PC-9 (cell line): ENCODE results near the gene PHLDA3.

ENCODE experiments used
- EZH2 ChIP-seq: fragments of 200-600 bp; sonication (generic); IDR thresholded peaks from 2 replicates; pipeline ENCODE4 v1.8.0; 2017; ENCODE audit warnings: antibody characterized with exemption, low read depth
- TF ChIP-seq, protein P1 (sequence below): fragments of 200-600 bp; sonication (generic); conservative IDR thresholded peaks from 2 replicates; pipeline ENCODE4 v1.6.1; 2017; ENCODE audit warnings: mixed run types, antibody characterized with exemption, mild to moderate bottlenecking, moderate library complexity

DNA sequence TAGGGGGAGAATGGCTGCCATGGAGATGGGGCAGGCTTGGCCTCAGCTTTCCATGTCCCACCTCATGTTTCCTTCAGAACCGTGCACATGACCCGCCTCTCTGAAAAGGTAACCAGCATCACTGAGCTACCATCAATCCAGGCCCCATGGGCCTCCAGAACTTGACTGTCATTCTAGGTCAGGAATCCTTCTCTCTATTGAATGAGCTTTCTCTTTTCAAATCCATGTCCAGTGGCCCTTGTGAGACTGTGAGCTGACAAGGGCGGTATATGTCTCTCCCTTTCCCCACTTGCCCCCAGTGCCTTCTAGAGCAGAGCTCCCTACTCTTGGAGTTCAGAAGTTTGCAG is 33.5 kb upstream of the PHLDA3 start:
- TF ChIP-seq, protein P1, sequence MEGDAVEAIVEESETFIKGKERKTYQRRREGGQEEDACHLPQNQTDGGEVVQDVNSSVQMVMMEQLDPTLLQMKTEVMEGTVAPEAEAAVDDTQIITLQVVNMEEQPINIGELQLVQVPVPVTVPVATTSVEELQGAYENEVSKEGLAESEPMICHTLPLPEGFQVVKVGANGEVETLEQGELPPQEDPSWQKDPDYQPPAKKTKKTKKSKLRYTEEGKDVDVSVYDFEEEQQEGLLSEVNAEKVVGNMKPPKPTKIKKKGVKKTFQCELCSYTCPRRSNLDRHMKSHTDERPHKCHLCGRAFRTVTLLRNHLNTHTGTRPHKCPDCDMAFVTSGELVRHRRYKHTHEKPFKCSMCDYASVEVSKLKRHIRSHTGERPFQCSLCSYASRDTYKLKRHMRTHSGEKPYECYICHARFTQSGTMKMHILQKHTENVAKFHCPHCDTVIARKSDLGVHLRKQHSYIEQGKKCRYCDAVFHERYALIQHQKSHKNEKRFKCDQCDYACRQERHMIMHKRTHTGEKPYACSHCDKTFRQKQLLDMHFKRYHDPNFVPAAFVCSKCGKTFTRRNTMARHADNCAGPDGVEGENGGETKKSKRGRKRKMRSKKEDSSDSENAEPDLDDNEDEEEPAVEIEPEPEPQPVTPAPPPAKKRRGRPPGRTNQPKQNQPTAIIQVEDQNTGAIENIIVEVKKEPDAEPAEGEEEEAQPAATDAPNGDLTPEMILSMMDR = no peak
- TF ChIP-seq EZH2 = no peak
